HepG2 (cell line): ENCODE measurements around the gene FAM193A. TPM values are rescaled to one million over a fixed set of nuclear protein-coding genes. Genes with fewer than 3 reads are reported as not detected.
A peak's percentile ranks its signal among the peaks of the same experiment; 100 is the strongest.

ENCODE experiments used
- AKNA ChIP-seq: sonication (generic); formaldehyde crosslinking; IDR thresholded peaks from 2 replicates; pipeline ENCODE4 v1.4.0; 2020; ENCODE audit warnings: missing genetic modification reagents, borderline replicate concordance
- ASH2L ChIP-seq: fragments of 300-600, 200-600 bp; sonication (generic); IDR thresholded peaks from 2 replicates; pipeline ENCODE4 v1.7.0; 2017; ENCODE audit warnings: low read depth, mild to moderate bottlenecking, moderate library complexity, mixed read lengths, low read length; ENCODE audit not compliant: insufficient read length
- ATAD3A ChIP-seq: sonication (generic); formaldehyde crosslinking; IDR thresholded peaks from 2 replicates; pipeline ENCODE4 v1.4.0; 2020; ENCODE audit warnings: missing genetic modification reagents
- DRAP1 ChIP-seq: IDR thresholded peaks from 2 replicates; pipeline ENCODE4 v1.6.1; 2016; ENCODE audit warnings: missing genetic modification reagents, missing compliant biosample characterization
- ELF3 ChIP-seq: IDR thresholded peaks from 2 replicates; pipeline ENCODE4 v1.6.1; 2016; ENCODE audit warnings: missing genetic modification reagents, missing compliant biosample characterization
- MEF2D ChIP-seq: sonication (generic); formaldehyde crosslinking; IDR thresholded peaks from 2 replicates; pipeline ENCODE4 v1.5.1; 2020; ENCODE audit warnings: mild to moderate bottlenecking, missing genetic modification reagents
- NFYC ChIP-seq: IDR thresholded peaks from 2 replicates; pipeline ENCODE4 v1.6.1; 2016; ENCODE audit warnings: missing genetic modification reagents, missing compliant biosample characterization
- PAXIP1 ChIP-seq: sonication (generic); formaldehyde crosslinking; conservative IDR thresholded peaks from 2 replicates; pipeline ENCODE4 v1.4.0; 2020; ENCODE audit warnings: mild to moderate bottlenecking, missing genetic modification reagents, moderate library complexity
- RERE ChIP-seq: IDR thresholded peaks from 2 replicates; pipeline ENCODE4 v1.6.1; 2016; ENCODE audit warnings: low read depth, missing genetic modification reagents, missing compliant biosample characterization
- ZNF3 ChIP-seq: IDR thresholded peaks from 2 replicates; pipeline ENCODE4 v1.7.0; 2017; ENCODE audit warnings: inconsistent platforms
- ZNF317 ChIP-seq: sonication (generic); formaldehyde crosslinking; IDR thresholded peaks from 2 replicates; pipeline ENCODE4 v1.5.0; 2020; ENCODE audit warnings: mild to moderate bottlenecking, missing genetic modification reagents
- ZNF510 ChIP-seq: sonication (generic); formaldehyde crosslinking; IDR thresholded peaks from 2 replicates; pipeline ENCODE4 v1.4.0; 2020; ENCODE audit warnings: low read depth, mild to moderate bottlenecking, missing genetic modification reagents
- ZSCAN9 ChIP-seq: IDR thresholded peaks from 2 replicates; pipeline ENCODE4 v1.6.1; 2016; ENCODE audit warnings: borderline replicate concordance
- polyA plus RNA-seq, 8 experiments: library from polyadenylated mRNA; depleted of rRNA in 3 of 8; stranded (reverse) in 7 of 8; unstranded in 1 of 8; fragments of >200 nt; fragmentation: Illumina TruSeq in 4 of 8; extraction: Trizol in 4 of 8; gene quantifications; 2 replicates each; pipeline versions ENCODE4 v1.2.1 to v1.2.3, GENCODE V29; 2011 to 2016; ENCODE audit warnings: low read depth in 4 of 8, missing spikeins in 1 of 8, mixed read lengths in 1 of 8; ENCODE audit not compliant: insufficient read depth in 1 of 8
- total RNA-seq, 5 experiments: library from RNA; depleted of rRNA; stranded (reverse); fragments of >200 nt; fragmentation: Illumina TruSeq; extraction: Trizol; gene quantifications; 2 replicates each; pipeline ENCODE4 v1.2.3, GENCODE V29; 2016; ENCODE audit warnings: low read depth in 1 of 5

The FAM193A gene
- total and polyA plus RNA-seq, 2 of the 13 experiments (the other 11 are each of a cell fraction or from before 2014, with no cell fraction given) = 5.7 to 8.7 TPM

GRCh38 chr4:2535376-2536192, 863 bp upstream of the FAM193A start (continued):
- no peak for TF ChIP-seq RERE (CRISPR knock-in tag)
- no peak for TF ChIP-seq ZNF317 (CRISPR knock-in tag)
- TF ChIP-seq ELF3 (CRISPR knock-in tag) = no peak
- 0 out of 2 replicates have a peak, but pooled peaks have one; percentile 1 for TF ChIP-seq PAXIP1
- no peak for TF ChIP-seq ATAD3A (CRISPR knock-in tag)
- TF ChIP-seq AKNA (CRISPR knock-in tag) = no peak
- TF ChIP-seq NFYC = no peak
- TF ChIP-seq ZSCAN9 (CRISPR knock-in tag) = no peak
- no peak for TF ChIP-seq ZNF3
- TF ChIP-seq ZNF510 = no peak
- TF ChIP-seq MEF2D (CRISPR knock-in tag) = 0 out of 2 replicates have a peak, but pooled peaks have one; percentile 11
- no peak for TF ChIP-seq DRAP1 (CRISPR knock-in tag)
- peak; percentile 43 for TF ChIP-seq ASH2L
